ENCODE measurements around the gene TNXB.
A peak's percentile ranks its signal among the peaks of the same experiment; 100 is the strongest.
"Not testable (repeated sequence)": the region's sequence is repeated elsewhere in the genome, so short reads cannot be mapped to it uniquely, and the experiment has no call there.

TNXB gene

GRCh38 chr6:32109114-32109764 lies at the start of gene TNXB:
Gene TNXB, minus strand, starts transcription at chr6:32109338. Its CDS starts 11,140 bp downstream, at chr6:32098198.
- DNase-seq, result no peak

- DNase-seq, result no peak
Measured at GRCh38 chr6:32158052-32158451, 48.9 kb upstream of the TNXB start.

GRCh38 chr6:32156891-32157290 lies 47.8 kb upstream of the TNXB start:
- no peak for DNase-seq

GRCh38 chr6:32154514-32155161 lies 45.5 kb upstream of the TNXB start:
- peak in 33 of 51 donors; percentile 16 to 82 (median 55) for DNase-seq

GRCh38 chr6:32153564-32154513 lies 44.7 kb upstream of the TNXB start, which contains the start of gene PPT2:
Gene PPT2, plus strand, starts transcription at chr6:32154141. Its CDS starts 454 bp downstream, at chr6:32154595.
- DNase-seq, result peak in 50 of 51 donors; percentile 49 to 94 (median 82)

GRCh38 chr6:32152769-32153563 lies 43.8 kb upstream of the TNXB start:
- peak in 19 of 51 donors; percentile 9 to 63 (median 30) for DNase-seq

- DNase-seq, result peak in 15 of 51 donors; percentile 9 to 59 (median 30)
Measured at GRCh38 chr6:32151863-32152768, 43.0 kb upstream of the TNXB start, which contains the start of gene PRRT1. Gene PRRT1, minus strand, starts transcription at chr6:32151939. Its CDS starts 112 bp downstream, at chr6:32151827.

GRCh38 chr6:32151181-32151862 lies 42.2 kb upstream of the TNXB start:
- DNase-seq, result peak in 5 of 51 donors; percentile 21 to 79 (median 36)

GRCh38 chr6:32149932-32150870 lies 41.1 kb upstream of the TNXB start:
- peak in 1 of 51 donors; percentile 12 for DNase-seq

- no peak for DNase-seq
Measured at GRCh38 chr6:32149092-32149755, 40.1 kb upstream of the TNXB start.

- peak in 21 of 51 donors; percentile 5 to 49 (median 33) for DNase-seq
Measured at GRCh38 chr6:32148289-32149091, 39.4 kb upstream of the TNXB start.

GRCh38 chr6:32147401-32148132 lies 38.4 kb upstream of the TNXB start:
- DNase-seq, result no peak

- DNase-seq, result no peak
Measured at GRCh38 chr6:32146687-32147086, 37.5 kb upstream of the TNXB start.

GRCh38 chr6:32146287-32146686 lies 37.1 kb upstream of the TNXB start:
- no peak for DNase-seq

GRCh38 chr6:32144238-32144637 lies 35.1 kb upstream of the TNXB start:
- DNase-seq, result not testable (repeated sequence)

All from hypothalamus (tissue), 51 donors.